ENCODE results near the gene MAPK4.

DNA sequence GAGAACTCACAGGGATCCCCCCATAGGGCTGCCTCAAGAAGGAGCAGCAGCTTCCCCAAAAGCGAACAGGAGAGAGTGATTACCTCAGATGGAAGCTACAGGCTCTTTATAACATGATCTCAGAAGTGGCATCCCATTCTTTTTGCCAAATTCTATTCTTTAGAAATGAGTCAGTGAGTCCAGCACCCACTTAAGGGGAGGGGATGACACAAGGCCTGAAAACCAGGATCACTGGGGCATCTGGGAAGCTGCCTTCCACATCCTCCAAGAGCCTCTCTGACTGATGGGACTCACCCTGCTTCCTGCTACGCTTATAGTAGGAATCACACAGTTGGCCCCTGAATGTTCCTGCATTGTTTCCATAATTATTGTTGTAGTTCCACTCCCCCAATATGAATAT is 96.5 kb downstream of the MAPK4 start:
- no peak for TF ChIP-seq ZBTB8A (tag by site-specific recombination; IDR thresholded peaks at IDR 0.05)
- TF ChIP-seq, protein P1, sequence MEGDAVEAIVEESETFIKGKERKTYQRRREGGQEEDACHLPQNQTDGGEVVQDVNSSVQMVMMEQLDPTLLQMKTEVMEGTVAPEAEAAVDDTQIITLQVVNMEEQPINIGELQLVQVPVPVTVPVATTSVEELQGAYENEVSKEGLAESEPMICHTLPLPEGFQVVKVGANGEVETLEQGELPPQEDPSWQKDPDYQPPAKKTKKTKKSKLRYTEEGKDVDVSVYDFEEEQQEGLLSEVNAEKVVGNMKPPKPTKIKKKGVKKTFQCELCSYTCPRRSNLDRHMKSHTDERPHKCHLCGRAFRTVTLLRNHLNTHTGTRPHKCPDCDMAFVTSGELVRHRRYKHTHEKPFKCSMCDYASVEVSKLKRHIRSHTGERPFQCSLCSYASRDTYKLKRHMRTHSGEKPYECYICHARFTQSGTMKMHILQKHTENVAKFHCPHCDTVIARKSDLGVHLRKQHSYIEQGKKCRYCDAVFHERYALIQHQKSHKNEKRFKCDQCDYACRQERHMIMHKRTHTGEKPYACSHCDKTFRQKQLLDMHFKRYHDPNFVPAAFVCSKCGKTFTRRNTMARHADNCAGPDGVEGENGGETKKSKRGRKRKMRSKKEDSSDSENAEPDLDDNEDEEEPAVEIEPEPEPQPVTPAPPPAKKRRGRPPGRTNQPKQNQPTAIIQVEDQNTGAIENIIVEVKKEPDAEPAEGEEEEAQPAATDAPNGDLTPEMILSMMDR (tag by site-specific recombination; IDR thresholded peaks at IDR 0.05): no peak
- TF ChIP-seq ZNF324 (tag by site-specific recombination; IDR thresholded peaks at IDR 0.05): no peak
- TF ChIP-seq, protein P2, sequence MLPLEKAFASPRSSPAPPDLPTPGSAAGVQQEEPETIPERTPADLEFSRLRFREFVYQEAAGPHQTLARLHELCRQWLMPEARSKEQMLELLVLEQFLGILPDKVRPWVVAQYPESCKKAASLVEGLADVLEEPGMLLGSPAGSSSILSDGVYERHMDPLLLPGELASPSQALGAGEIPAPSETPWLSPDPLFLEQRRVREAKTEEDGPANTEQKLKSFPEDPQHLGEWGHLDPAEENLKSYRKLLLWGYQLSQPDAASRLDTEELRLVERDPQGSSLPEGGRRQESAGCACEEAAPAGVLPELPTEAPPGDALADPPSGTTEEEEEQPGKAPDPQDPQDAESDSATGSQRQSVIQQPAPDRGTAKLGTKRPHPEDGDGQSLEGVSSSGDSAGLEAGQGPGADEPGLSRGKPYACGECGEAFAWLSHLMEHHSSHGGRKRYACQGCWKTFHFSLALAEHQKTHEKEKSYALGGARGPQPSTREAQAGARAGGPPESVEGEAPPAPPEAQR (tag by site-specific recombination; IDR thresholded peaks at IDR 0.05): no peak
- TF ChIP-seq, protein P3, sequence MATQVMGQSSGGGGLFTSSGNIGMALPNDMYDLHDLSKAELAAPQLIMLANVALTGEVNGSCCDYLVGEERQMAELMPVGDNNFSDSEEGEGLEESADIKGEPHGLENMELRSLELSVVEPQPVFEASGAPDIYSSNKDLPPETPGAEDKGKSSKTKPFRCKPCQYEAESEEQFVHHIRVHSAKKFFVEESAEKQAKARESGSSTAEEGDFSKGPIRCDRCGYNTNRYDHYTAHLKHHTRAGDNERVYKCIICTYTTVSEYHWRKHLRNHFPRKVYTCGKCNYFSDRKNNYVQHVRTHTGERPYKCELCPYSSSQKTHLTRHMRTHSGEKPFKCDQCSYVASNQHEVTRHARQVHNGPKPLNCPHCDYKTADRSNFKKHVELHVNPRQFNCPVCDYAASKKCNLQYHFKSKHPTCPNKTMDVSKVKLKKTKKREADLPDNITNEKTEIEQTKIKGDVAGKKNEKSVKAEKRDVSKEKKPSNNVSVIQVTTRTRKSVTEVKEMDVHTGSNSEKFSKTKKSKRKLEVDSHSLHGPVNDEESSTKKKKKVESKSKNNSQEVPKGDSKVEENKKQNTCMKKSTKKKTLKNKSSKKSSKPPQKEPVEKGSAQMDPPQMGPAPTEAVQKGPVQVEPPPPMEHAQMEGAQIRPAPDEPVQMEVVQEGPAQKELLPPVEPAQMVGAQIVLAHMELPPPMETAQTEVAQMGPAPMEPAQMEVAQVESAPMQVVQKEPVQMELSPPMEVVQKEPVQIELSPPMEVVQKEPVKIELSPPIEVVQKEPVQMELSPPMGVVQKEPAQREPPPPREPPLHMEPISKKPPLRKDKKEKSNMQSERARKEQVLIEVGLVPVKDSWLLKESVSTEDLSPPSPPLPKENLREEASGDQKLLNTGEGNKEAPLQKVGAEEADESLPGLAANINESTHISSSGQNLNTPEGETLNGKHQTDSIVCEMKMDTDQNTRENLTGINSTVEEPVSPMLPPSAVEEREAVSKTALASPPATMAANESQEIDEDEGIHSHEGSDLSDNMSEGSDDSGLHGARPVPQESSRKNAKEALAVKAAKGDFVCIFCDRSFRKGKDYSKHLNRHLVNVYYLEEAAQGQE (tag by site-specific recombination; IDR thresholded peaks at IDR 0.05): no peak
- TF ChIP-seq KLF9 (tag by site-specific recombination; IDR thresholded peaks at IDR 0.05; ENCODE audit: low read depth): no peak
- TF ChIP-seq, protein P4, sequence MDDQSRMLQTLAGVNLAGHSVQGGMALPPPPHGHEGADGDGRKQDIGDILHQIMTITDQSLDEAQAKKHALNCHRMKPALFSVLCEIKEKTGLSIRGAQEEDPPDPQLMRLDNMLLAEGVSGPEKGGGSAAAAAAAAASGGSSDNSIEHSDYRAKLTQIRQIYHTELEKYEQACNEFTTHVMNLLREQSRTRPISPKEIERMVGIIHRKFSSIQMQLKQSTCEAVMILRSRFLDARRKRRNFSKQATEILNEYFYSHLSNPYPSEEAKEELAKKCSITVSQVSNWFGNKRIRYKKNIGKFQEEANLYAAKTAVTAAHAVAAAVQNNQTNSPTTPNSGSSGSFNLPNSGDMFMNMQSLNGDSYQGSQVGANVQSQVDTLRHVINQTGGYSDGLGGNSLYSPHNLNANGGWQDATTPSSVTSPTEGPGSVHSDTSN (CRISPR knock-in tag; IDR thresholded peaks at IDR 0.05): no peak
- TF ChIP-seq, protein P5, sequence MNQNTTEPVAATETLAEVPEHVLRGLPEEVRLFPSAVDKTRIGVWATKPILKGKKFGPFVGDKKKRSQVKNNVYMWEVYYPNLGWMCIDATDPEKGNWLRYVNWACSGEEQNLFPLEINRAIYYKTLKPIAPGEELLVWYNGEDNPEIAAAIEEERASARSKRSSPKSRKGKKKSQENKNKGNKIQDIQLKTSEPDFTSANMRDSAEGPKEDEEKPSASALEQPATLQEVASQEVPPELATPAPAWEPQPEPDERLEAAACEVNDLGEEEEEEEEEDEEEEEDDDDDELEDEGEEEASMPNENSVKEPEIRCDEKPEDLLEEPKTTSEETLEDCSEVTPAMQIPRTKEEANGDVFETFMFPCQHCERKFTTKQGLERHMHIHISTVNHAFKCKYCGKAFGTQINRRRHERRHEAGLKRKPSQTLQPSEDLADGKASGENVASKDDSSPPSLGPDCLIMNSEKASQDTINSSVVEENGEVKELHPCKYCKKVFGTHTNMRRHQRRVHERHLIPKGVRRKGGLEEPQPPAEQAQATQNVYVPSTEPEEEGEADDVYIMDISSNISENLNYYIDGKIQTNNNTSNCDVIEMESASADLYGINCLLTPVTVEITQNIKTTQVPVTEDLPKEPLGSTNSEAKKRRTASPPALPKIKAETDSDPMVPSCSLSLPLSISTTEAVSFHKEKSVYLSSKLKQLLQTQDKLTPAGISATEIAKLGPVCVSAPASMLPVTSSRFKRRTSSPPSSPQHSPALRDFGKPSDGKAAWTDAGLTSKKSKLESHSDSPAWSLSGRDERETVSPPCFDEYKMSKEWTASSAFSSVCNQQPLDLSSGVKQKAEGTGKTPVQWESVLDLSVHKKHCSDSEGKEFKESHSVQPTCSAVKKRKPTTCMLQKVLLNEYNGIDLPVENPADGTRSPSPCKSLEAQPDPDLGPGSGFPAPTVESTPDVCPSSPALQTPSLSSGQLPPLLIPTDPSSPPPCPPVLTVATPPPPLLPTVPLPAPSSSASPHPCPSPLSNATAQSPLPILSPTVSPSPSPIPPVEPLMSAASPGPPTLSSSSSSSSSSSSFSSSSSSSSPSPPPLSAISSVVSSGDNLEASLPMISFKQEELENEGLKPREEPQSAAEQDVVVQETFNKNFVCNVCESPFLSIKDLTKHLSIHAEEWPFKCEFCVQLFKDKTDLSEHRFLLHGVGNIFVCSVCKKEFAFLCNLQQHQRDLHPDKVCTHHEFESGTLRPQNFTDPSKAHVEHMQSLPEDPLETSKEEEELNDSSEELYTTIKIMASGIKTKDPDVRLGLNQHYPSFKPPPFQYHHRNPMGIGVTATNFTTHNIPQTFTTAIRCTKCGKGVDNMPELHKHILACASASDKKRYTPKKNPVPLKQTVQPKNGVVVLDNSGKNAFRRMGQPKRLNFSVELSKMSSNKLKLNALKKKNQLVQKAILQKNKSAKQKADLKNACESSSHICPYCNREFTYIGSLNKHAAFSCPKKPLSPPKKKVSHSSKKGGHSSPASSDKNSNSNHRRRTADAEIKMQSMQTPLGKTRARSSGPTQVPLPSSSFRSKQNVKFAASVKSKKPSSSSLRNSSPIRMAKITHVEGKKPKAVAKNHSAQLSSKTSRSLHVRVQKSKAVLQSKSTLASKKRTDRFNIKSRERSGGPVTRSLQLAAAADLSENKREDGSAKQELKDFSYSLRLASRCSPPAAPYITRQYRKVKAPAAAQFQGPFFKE (tag by site-specific recombination; IDR thresholded peaks at IDR 0.05; ENCODE audit: borderline replicate concordance): no peak
- TF ChIP-seq HOXC10 (CRISPR knock-in tag; IDR thresholded peaks at IDR 0.05): no peak
- no peak for TF ChIP-seq ZNF248 (tag by site-specific recombination; IDR thresholded peaks at IDR 0.05)

All from HEK293 (cell line).